Left lung (tissue), 10 donors: Measurements from ENCODE around the gene MOB3A. TPM values are rescaled to one million over a fixed set of nuclear protein-coding genes. Genes with fewer than 3 reads are reported as not detected.
"Not testable (repeated sequence)": the region's sequence is repeated elsewhere in the genome, so short reads cannot be mapped to it uniquely, and the experiment has no call there.

Source experiments
- ATAC-seq: fragments of 200-7000 bp; cut with Tn5 transposase; one replicate; pipeline ENCODE4 v1.9.1; 2020; ENCODE audit warnings: moderate library complexity
- DNase-seq, 4 donors: peaks; one replicate each; pipeline ENCODE4 v3.0.0-alpha.2; 2013 to 2020
- H3K27ac ChIP-seq, 2 donors: fragments of 200-600 bp; sonication (generic) in 1 of 2; one replicate each; pipeline versions ENCODE4 v1.5.0 to v1.8.0; 2020 to 2021
- H3K27me3 ChIP-seq, 2 donors: fragments of 200-600 bp; sonication (generic) in 1 of 2; one replicate each; pipeline versions ENCODE4 v1.5.0 to v1.8.0; 2020 to 2021
- H3K36me3 ChIP-seq, 2 donors: fragments of 200-600 bp; sonication (generic) in 1 of 2; one replicate each; pipeline versions ENCODE4 v1.5.0 to v1.8.0; 2020 to 2021
- H3K4me1 ChIP-seq, 2 donors: fragments of 200-600 bp; one replicate each; pipeline ENCODE4 v1.8.0; 2021
- H3K4me3 ChIP-seq, 2 donors: fragments of 200-600 bp; sonication (generic) in 1 of 2; one replicate each; pipeline versions ENCODE4 v1.5.0 to v1.8.0; 2020 to 2021; ENCODE audit warnings: mild to moderate bottlenecking in 1 of 2
- H3K9me3 ChIP-seq, 2 donors: fragments of 200-600 bp; sonication (generic) in 1 of 2; one replicate each; pipeline versions ENCODE4 v1.5.0 to v1.8.0; 2020 to 2021
- CTCF ChIP-seq, 2 donors: fragments of 200-600 bp; sonication (generic) in 1 of 2; IDR thresholded peaks; one replicate each; pipeline versions ENCODE4 v1.5.0 to v1.8.0; 2021; ENCODE audit warnings: antibody characterized with exemption in 2 of 2
- intact Hi-C, 2 donors: fragments of 100-400 bp; cut with DNase I; formaldehyde crosslinking; loops; one replicate each; pipeline versions ENCODE4 v1.11.2 to v1.14.2; 2022
- polyA plus RNA-seq, 6 donors: library from polyadenylated mRNA; unstranded; fragments of 120-200 nt; gene quantifications; one replicate each; pipeline ENCODE4 v1.2.1, GENCODE V29; 2013; ENCODE audit not compliant: insufficient read length in 6 of 6
- total RNA-seq, 2 donors: library from RNA; stranded (reverse); fragmentation: NEBNext Ultra II Directional; extraction: Animal tissue kit (Norgen Biotek cat#: 25700); gene quantifications; one replicate each; pipeline ENCODE4 v1.2.1, GENCODE V29; 2021
- donor health status: DM: no; HTN: yes; CAD: no.
- donor health status: DM: no; HTN: no; CAD: no.

MOB3A gene
- total and polyA plus RNA-seq, 8 donors: 20.6 to 105 (median 25.4) TPM

DNA sequence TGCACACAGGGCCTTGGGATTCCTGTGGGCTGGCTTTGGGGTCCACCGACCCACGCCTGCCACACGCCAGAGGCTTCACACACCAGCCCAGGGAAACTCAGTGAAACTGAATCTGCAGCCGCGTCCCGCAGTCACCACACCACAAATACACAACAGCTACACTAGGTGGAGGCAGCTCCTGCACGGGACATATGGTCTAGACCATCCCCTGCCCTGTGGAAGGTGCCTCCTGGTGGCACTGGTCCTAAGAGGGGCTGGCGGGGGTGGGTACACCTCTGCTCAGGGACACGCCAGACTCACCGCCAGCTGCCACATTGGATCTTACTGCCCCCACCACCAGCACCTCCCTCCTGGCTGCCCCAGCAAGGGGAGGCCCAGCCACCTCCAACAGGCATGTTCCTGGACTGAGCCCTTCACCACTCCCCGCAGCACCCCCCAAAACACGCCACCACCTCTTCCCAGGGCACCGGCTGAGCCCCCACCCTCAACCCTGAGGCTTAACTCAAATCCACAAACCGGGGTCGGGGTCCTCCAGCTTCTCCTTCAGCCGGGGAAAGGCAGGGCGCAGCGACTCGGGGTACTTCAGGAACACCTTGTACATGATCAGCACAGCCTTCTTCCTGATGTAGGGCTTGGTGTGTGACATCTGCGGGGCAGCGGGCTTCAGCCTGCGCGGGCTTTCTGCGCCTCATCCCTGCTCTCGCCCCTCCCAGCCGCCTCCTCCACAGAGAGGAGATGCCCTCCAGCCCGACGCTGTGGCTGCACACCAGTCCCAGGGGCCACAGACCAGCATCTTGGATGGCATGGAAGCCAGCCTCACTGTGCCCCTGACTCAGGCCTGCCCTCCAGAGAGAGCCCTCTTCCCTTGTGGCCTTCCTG lies 34.0 kb upstream of the MOB3A start:
- TF ChIP-seq CTCF (IDR thresholded peaks at IDR 0.05): no peak
- Histone ChIP-seq H3K27ac (no peak overlapping the region), H3K9me3 (no peaks in the 10 kb centered on the region), H3K36me3 (peaks cover 0 to 92% of the 10 kb centered on the region in 2 donors), H3K4me3 (no peak overlapping the region), H3K27me3 (no peaks in the 10 kb centered on the region), H3K4me1 (no peaks in the 10 kb centered on the region)
- ATAC-seq (no peak), DNase-seq (no peak)
- intact Hi-C loops: no loop called here

DNA sequence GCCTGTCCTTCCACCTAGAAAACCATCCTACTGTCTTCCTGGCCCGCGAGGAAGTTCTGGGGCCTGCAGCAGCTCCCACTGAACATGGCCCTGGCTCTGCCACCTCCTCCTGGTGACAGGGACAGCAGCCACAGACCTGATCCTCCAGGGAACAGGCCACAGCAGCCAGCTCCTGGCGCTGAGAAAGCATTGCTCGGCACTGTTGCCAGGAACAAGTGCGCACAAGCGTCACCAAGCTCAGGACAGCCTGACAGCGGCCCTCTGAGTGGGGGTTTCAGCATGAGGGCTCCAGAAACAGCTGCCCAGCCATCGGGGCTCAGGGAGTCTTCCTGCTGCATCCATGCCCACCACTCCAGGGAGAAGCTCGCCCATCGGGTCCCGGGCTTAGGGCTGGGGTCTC lies 33.4 kb upstream of the MOB3A start:
- H3K4me3 ChIP-seq: no peak overlapping the region
- no peaks in the 10 kb centered on the region for H3K27me3 ChIP-seq
- ATAC-seq (no peak), DNase-seq (no peak)
- no peak overlapping the region for H3K27ac ChIP-seq
- TF ChIP-seq CTCF (IDR thresholded peaks at IDR 0.05): no peak
- no peaks in the 10 kb centered on the region for H3K4me1 ChIP-seq
- intact Hi-C loops: no loop called here
- peaks cover 0 to 92% of the 10 kb centered on the region in 2 donors for H3K36me3 ChIP-seq
- no peaks in the 10 kb centered on the region for H3K9me3 ChIP-seq

DNA sequence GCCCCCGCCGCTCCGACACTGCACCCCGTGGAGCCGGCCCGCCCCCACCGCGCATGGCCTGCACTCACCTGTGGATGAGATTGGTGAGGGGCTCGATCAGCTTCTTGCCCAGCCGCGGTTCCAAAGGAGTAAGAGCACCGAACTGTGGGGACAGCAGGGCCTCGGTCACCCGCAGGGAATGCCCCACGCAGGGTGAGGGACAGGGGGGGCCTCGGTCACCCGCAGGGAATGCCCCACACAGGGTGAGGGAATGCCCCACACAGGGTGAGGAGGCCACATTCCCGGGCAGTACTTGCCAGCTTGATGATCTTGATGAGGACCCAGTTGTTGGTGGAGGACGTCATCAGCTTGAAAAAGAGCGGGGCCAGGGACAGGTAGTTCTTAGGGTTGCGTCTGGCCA lies 32.9 kb upstream of the MOB3A start:
- H3K36me3 ChIP-seq: peaks cover 0 to 92% of the 10 kb centered on the region in 2 donors

GRCh38 chr19:2128252-2128651 lies 32.1 kb upstream of the MOB3A start:
- H3K27me3 ChIP-seq, H3K4me3 ChIP-seq, ATAC-seq, H3K27ac ChIP-seq, DNase-seq, intact Hi-C loops, H3K4me1 ChIP-seq, H3K9me3 ChIP-seq: not testable (repeated sequence)
- H3K36me3 ChIP-seq: peaks cover 0 to 92% of the 10 kb centered on the region in 2 donors

More for the DNA sequence above, 32.9 kb upstream of the MOB3A start:
- Histone ChIP-seq H3K27ac (no peak overlapping the region), H3K27me3 (no peaks in the 10 kb centered on the region), H3K9me3 (no peaks in the 10 kb centered on the region), H3K4me1 (no peaks in the 10 kb centered on the region), H3K4me3 (no peak overlapping the region)
- DNase-seq: no peak
- no peak for TF ChIP-seq CTCF (IDR thresholded peaks at IDR 0.05)
- ATAC-seq: no peak
- intact Hi-C loops: no loop called here

DNA sequence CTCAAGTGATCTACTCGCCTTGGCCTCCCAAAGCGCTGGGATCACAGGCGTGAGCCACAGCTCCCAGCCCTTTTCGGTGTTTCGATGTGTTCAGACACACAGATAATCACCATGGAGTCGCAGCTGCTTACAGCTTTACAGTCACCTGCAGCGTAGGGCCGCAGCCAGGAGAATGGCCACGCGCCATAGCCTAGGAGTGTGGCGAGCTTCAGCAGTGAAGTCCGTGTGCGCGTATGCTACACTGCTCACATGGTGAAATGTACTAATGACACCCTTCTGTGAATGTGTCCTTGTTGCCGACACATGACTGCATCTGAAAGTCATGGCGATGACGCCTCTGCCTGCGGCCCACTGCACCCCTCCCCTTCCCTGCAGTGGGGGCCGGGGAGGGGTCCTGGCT lies 31.6 kb upstream of the MOB3A start:
- H3K4me3 ChIP-seq: no peak overlapping the region
- no peak for TF ChIP-seq CTCF (IDR thresholded peaks at IDR 0.05)
- no peaks in the 10 kb centered on the region for H3K9me3 ChIP-seq
- DNase-seq (no peak), ATAC-seq (no peak)
- peaks cover 0 to 92% of the 10 kb centered on the region in 2 donors for H3K36me3 ChIP-seq
- no peak overlapping the region for H3K27ac ChIP-seq
- intact Hi-C loops: no loop called here
- no peaks in the 10 kb centered on the region for H3K27me3 ChIP-seq
- H3K4me1 ChIP-seq: no peaks in the 10 kb centered on the region
